Stimulated activated CD4-positive, alpha-beta T cell treated with anti-CD3 and anti-CD28 coated beads, Interleukin-1b, Interleukin-23, amount 100 ng/mL, for 1 hour (primary cell): ENCODE results near the gene RAPGEF5.

ENCODE experiments used
- DNase-seq, 2 donors: peaks; one replicate each; pipeline ENCODE4 v3.0.0-alpha.2; 2020; ENCODE audit warnings: low read depth in 2 of 2

RAPGEF5 gene

GRCh38 chr7:22350466-22351328, 6.3 kb downstream of the RAPGEF5 start:
- no peak for DNase-seq

DNA sequence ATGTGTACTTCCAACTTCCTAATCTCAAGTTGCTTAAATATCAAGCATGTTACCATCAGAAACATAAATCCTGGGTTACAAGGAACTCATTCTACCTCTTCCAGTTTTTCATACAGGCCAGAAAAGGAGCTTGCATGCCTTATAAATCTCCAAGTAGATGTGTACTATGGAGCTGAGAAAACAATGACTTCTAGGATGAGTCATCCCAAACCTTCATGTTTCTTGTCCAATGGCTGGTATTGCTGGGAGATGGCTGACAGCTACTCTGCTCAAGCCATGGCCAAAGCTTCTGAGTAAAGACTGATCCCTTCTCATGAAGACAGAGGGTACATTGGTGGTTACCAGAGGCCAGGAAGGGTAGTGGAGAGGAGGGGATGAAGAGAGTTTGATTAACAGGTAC, 8.6 kb downstream of the RAPGEF5 start:
- DNase-seq: no peak

DNA sequence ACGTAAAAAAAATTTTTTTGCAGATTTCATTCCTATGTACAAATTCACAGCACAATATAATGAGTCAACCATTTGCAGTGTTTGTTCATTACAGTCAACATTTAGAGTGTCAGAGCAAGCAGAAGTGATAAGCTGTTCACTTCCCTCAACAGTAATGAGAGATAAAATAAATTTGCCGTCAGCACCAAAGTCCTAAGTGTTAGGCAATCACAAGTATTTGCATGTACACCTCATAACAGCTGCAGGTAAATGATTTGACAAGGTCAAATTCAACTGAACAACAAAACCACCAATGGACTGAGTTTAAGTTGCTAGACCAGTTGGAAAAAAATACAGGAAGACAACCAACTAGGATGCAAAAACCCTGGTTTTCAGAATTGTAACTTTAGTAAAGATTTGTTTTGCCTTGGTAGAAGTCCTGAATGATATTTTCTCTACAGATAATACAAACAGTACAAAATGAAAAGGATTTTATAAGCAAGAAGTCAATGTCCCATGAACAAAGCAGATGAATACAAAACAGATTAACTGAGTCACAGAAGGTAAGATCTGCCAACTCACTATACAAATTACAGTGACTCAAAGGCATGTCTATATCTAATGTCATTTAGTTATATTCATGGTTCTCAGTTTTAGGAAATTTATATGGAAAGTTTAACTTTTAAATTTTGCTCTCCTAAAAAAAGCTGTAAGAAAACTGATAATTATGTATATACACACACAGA, 10.4 kb downstream of the RAPGEF5 start:
- DNase-seq: no peak

- no peak for DNase-seq
These were observed 12.3 kb downstream of the RAPGEF5 start for GRCh38 chr7:22344655-22345054.

GRCh38 chr7:22343612-22344011, 13.3 kb downstream of the RAPGEF5 start:
- DNase-seq: no peak

DNA sequence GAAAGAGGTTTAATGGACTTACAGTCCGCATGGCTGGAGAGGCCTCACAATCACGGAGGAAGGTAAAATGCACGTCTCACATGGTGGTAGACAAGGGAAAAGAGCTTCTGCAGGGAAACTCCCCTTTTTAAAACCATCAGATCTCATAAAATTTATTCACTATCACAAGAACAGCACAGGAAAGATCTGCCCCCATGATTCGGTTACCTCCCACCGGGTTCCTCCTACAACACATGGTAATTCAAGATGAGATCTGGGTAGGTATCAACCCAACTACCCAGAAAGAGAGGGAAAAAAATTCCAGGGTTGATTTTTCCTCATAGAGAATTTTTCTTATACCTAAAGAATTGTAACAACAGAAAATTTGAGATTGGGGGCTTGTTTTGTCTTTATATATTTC, 13.9 kb downstream of the RAPGEF5 start:
- no peak for DNase-seq

DNA sequence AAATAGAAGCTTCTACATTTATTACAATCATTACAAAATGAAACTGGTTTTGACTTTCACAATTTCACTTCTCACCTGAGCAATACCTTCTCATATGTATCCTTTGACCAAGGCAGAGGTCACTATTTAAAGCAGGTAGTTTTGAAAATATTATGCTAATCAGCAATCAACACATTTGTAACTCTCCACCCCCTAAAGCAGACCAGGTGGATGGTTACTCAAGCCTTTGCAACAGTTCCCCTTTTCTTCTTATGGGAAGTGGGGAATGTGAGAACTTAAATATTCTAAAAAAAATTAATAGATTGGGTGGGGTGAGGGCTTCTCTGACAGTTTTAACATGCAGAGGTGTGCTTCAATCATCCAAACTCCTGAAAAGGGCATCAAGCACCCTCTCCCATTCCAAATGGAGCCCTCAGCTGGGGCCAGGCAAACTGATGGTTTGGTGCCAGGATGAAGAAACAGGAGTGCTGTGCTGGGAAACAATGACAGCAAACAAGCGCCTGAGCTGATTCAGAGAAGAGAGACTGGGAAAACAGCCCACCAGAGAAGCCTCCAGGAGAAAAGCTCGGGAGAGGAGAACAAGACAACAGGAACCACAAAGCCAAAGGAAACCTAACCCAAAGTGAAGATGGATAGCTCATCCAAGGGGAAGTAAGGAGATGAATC, 17.1 kb downstream of the RAPGEF5 start:
- no peak for DNase-seq

DNA sequence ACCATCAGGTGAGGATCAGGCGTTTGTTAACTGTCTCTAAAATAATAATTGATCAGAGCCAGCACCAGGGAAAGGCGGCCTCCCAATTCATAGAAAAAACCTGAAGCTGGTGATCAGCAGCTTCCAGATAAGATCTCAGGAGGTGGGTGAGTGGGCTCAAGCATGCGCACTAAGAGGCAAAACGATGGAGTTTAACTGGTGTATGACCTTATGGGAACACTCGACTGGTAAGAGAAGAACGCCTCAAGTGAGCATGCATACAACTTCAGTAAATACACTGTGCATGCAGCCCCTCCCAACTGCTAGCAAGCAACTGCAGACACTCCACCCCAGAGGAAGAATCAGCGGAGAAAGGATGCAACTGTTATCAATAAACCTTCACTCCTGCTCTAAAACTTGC, 18.1 kb downstream of the RAPGEF5 start:
- no peak for DNase-seq

GRCh38 chr7:22338411-22338810, 18.5 kb downstream of the RAPGEF5 start:
- DNase-seq: no peak

DNA sequence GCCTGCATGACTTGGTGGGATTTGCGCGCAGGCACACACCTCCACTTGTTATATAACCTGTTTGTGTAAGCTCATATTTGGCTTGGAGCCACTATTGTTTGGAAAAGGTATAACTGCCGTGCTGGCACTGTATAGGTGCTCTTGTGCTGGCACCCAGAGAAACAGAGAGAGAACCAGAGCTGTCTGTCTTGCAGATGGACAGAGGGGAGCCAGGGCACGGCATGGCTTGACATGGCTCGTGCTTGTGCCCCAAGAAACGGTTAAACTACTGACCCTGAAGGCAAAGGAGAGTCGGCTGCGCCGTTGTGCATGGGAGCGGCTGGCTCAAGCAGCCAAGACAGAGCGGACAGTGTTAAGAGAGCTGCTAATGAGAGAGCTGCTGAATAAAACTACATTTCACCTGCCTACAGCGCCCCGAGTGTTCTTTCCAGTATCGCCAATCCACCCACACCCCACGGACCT, 23.2 kb downstream of the RAPGEF5 start:
- no peak for DNase-seq

- DNase-seq: no peak
These were observed 24.5 kb downstream of the RAPGEF5 start for GRCh38 chr7:22332461-22332870.

DNA sequence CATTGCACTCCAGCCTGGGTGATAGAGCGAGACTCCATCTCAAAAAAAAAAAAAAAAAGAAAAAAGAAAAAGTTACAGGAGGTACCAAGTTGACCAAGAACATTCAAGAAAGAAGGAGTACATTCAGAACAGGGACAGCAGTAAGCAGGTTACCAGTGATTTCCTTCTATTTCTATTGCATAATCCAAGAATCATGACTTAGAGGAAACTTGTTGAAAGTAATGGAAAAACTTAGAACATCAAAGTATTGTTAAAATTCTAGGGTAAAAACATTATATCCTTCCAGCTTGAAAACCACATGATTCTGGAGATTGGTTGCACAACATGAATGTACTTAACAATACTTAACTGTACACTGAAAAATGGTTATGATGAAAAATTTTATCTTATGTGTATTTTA, 25.2 kb downstream of the RAPGEF5 start:
- DNase-seq: no peak

- no peak for DNase-seq
These were observed 26.1 kb downstream of the RAPGEF5 start for GRCh38 chr7:22330903-22331302.

- DNase-seq: no peak
These were observed 27.0 kb downstream of the RAPGEF5 start for GRCh38 chr7:22329816-22330524.

GRCh38 chr7:22326181-22326580, 30.8 kb downstream of the RAPGEF5 start:
- DNase-seq: no peak

- no peak for DNase-seq
These were observed 31.3 kb downstream of the RAPGEF5 start for GRCh38 chr7:22325671-22326070.

- DNase-seq: no peak
These were observed 33.2 kb downstream of the RAPGEF5 start for GRCh38 chr7:22323714-22324113.

DNA sequence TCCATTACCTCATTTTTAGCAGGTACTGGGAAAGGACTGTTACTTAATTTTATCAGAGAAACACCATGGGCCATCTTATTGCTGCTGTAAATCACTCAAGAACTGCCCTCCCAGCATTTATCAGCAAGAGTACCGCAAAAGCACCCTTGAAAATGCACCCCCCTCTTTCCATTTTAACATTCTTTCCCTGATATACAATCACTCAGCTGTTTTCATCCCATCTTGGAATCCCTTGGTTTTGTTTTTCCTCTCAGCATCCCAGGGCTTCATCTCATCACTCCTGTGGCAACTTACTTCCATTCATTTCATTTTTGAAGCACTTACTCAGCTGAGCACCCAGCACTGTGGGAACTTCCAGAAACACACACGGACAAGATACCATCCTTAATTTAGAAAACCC, 36.5 kb downstream of the RAPGEF5 start:
- no peak for DNase-seq

DNA sequence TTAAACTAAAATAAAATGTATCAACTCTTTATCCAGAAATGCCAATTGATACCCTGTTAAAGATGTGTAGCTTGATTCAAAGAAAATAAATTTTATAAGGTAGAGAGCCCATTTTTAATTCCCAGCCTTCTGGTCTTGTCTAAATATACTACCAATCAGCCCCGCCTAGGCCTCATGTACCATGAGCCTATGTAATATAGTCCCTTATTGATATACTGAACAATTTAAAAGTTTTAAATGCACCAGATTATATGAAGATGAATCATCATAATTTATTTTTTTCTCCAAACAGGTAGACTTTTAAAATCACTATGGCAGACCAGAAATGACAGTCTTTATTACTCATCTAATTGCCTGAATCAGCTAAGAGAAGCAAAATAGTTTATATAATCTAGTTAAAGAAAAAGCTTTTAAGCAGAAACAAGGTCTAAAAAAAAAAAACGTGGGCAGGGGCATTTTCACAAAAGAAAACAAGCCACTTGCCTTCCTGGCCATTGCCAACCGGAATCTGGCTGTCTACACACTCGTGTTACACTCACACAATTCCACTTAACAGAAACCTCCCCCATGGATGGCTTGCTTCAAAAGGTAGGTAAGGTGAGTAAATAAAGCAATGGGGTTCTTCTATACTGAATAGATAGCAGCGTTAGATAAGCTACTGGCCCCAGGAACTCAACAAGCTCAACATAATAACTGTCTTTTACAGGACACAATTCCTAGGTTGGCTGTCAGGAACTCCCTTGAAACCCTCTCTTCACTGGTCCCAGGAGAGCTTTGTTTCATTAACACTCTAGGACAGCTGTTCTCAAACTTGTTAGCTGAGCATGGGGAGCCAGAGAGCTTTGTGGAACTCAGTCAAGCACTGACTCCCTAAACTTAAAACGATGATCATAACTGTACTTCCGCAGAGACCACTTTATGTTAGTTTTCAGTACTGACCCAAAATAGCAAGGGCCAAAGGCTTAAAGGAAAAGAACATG, 37.2 kb downstream of the RAPGEF5 start:
- DNase-seq: no peak

DNA sequence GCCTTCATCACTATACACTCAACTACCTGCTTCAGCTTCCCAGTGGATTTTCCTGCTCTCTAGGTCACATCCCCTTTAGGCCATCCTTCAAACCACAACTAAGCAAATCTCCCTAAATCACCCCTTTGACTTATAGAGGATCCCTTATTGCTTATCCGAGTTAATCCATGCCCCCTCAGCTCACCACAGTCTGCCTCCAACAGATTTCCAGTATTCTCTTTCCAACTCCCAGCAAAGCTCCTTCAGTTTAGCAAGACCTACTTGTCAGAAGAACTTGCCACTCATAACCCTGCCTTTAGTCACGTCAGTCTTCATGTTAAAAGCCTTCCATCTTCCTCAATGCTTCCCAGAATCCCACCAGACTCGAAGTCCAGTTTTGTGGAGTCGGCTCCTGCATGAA, 38.6 kb downstream of the RAPGEF5 start:
- no peak for DNase-seq

- DNase-seq: no peak
These were observed 39.3 kb downstream of the RAPGEF5 start for GRCh38 chr7:22317632-22318031.
